D721Med (cell line): Measurements from ENCODE around the gene RANBP1.

ENCODE experiments used
- DNase-seq: peaks from one replicate; pipeline ENCODE4 v3.0.0; 2011; ENCODE audit warnings: low spot score; ENCODE audit not compliant: insufficient read length
- FAIRE-seq: peaks from 2 replicates; lab custom pipeline; 2011; peaks lifted over from hg19 to GRCh38; lab: Jason Lieb, UNC
- TF ChIP-seq, protein P1 (sequence below): IDR thresholded peaks from 2 replicates; pipeline ENCODE4 v1.5.1; 2012; ENCODE audit warnings: mild to moderate bottlenecking, control low read depth; ENCODE audit not compliant: insufficient read depth; ENCODE audit errors: missing control alignments

The RANBP1 gene

GRCh38 chr22:20079745-20080444 is 36.0 kb upstream of the RANBP1 start, which contains the start of gene DGCR8:
Gene DGCR8 (plus strand): TSS chr22:20080241. CDS start chr22:20085964, 5,723 bp downstream.
- DNase-seq, result peak; percentile 90
- TF ChIP-seq, protein P1, sequence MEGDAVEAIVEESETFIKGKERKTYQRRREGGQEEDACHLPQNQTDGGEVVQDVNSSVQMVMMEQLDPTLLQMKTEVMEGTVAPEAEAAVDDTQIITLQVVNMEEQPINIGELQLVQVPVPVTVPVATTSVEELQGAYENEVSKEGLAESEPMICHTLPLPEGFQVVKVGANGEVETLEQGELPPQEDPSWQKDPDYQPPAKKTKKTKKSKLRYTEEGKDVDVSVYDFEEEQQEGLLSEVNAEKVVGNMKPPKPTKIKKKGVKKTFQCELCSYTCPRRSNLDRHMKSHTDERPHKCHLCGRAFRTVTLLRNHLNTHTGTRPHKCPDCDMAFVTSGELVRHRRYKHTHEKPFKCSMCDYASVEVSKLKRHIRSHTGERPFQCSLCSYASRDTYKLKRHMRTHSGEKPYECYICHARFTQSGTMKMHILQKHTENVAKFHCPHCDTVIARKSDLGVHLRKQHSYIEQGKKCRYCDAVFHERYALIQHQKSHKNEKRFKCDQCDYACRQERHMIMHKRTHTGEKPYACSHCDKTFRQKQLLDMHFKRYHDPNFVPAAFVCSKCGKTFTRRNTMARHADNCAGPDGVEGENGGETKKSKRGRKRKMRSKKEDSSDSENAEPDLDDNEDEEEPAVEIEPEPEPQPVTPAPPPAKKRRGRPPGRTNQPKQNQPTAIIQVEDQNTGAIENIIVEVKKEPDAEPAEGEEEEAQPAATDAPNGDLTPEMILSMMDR, result no peak
- no peak for FAIRE-seq

GRCh38 chr22:20080445-20080775 is 35.5 kb upstream of the RANBP1 start:
- FAIRE-seq (no peak), DNase-seq (peak; percentile 44)
- TF ChIP-seq, protein P1, result no peak

DNA sequence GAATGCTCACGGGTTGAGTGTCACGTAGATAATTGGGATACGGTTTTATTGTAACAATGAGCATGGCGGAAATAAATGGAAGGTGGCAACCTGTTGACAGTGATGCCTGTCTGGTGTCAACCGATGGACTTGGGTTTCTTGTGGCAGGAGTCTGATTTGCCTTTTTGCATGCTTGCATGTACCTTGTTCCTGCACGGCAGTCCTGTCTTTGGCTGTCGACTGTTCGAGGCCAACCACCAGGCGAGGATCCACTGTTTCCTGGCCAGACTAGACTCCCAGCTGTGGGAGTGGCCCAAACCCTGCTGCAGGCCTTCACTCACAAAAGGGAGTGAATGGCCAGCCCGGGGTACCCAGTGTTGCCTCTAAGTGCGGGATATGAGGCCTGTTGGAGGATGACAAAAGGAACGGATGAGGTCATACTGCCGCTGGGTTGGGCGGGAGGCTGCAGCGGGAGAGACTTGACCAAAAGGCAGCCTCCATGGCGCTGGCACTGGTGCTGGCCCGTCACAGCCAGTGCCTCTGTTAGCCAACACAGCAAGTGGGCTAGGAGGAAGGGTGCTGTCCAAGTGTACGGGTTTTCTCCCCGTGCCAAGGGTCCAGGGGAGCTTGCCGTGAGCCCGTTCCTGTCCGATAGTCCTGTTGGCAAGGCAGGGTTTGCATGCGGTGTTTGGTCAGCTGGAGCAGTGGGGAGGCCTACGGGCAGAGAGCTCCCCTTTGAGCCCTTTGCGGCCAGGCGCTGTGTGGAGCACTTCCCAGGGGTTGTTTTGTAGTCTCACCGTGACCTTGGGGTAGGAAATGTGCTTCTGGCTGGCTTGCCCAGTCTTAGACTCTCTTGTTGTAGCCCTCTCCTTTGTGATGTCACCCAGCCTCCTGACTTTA is 34.9 kb upstream of the RANBP1 start:
- DNase-seq (no peak), FAIRE-seq (no peak)
- TF ChIP-seq, protein P1, result no peak

DNA sequence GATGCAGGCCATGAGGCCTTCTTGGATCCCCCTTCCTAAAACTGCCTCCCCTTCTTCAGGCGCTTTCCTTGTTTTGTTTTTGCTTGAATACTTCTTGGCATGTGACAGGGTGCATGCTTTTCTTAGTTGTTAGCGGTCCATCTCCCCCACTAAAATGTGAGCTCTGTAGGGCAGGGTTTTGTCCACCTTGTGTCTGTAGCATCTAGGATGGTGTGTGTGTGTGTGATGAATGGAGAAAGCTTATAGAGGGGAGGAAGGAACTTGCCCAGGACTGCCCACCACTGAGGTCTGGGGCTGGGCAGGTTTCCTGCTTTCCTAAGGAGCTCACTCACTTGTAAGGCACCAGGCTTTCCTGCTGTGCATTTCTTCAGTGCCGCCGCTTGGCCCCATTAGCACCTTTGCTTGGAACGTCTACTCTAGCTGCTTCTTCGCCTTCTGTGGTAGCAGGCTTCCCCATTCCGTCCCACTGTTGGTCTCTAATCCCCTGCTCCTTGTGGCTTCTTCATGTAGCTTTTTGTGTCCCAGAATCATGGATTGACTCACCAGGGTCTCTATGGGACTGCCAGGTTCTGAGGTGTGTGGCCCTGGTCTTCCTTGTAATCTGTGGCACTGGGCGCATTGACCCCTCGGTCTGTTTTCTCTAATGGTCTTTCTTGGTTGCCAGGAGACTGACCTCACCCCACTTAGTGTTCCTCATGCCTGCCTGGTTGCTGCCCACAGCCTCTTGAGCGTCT is 32.6 kb upstream of the RANBP1 start:
- DNase-seq (no peak), FAIRE-seq (no peak)
- TF ChIP-seq, protein P1, result no peak

DNA sequence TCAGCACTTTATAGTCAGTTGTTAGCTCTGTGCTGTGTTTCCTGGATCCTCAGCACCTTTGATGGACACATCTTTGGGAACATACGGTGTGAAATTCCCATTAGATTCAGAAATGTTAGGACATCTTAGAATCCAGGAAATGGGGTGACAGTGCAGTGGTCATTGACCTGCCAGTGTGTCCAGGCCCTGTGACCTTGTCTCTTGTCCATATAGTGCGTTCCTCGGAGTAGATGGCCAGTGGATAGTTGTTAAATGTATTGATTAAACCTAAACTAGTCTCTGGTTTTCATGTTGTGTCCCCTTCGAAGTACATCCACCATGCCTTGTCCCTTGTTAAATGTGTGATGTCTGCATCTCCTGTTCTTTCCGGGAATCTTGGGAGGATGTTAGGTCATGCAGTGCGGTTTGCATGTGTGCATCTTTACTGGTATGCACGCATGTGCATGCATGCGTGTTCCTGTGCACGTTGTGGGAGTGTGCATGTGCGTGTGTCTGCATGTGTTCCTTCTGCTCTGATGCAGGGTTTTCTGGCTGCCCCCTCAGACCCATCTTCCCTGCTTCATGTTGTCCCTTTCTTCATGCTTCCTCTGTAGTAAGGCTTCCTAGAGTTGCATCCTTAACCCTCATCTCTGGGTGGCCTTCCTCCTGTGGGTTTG is 31.9 kb upstream of the RANBP1 start:
- TF ChIP-seq, protein P1, result no peak
- no peak for DNase-seq
- no peak for FAIRE-seq

DNA sequence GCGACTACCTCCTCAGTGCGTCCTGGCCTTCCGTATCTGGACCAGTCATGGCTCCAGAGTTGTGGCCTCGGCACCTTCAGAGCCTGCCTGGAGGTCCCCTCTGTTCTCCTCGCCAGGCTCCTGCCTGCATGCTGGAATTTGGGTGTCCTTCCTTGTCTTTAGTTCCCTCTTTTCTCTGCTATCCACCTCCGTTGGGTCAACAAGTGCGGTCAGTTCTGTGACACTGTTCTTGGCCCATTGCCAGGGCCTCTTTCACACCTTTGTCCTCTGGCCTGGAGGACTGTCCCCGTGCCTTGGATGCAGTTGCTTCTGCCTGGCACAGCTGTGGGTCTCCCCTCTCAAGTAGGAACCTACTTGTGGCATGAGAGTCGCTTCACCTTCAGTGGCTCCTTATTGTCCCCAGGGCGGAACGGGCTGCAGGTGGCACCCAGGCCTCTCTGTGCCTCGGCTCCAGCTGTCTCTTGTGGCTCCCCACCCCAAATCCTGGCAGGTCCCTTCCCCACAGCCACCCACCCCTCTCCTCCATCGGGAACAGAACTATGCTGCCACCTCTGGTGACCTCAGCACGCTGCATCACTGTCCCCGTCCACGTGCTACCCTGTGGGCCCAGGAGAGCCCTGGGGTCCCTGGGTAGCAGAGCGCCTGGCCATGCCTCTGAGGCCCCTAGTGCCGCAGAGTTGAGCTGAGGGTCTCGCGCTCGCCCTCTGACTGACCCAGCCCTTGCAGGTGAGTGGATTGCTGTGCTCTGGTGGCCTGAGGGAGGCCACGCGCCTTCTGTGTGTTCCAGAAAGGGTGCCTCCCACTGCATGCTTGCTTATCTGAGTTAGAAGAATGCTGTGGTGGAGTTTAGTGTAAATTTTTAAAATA is 31.1 kb upstream of the RANBP1 start:
- DNase-seq, result no peak
- FAIRE-seq, result no peak
- TF ChIP-seq, protein P1, result peak; percentile 36
